HuH-7.5 (cell line): ENCODE data around the gene PDGFD.

Source experiments
- DNase-seq: peaks from one replicate; pipeline ENCODE4 v3.0.0; 2011; ENCODE audit warnings: low spot score

Gene PDGFD

GRCh38 chr11:103887001-103887658, 276.8 kb downstream of the PDGFD start:
- no peak for DNase-seq

GRCh38 chr11:103883856-103884255, 280.1 kb downstream of the PDGFD start:
- no peak for DNase-seq

GRCh38 chr11:103883291-103883690, 280.7 kb downstream of the PDGFD start:
- no peak for DNase-seq

- DNase-seq: no peak
These were observed 282.4 kb downstream of the PDGFD start for GRCh38 chr11:103881584-103881983.

GRCh38 chr11:103880968-103881367, 283.0 kb downstream of the PDGFD start:
- DNase-seq: no peak

- DNase-seq: no peak
These were observed 285.3 kb downstream of the PDGFD start for GRCh38 chr11:103878646-103879045.

GRCh38 chr11:103877221-103877620, 286.7 kb downstream of the PDGFD start:
- DNase-seq: no peak

- DNase-seq: no peak
These were observed 288.0 kb downstream of the PDGFD start for GRCh38 chr11:103875855-103876510.

GRCh38 chr11:103872748-103873147, 291.2 kb downstream of the PDGFD start:
- no peak for DNase-seq

- DNase-seq: no peak
These were observed 291.9 kb downstream of the PDGFD start for GRCh38 chr11:103871923-103872551.

- no peak for DNase-seq
These were observed 293.1 kb downstream of the PDGFD start for GRCh38 chr11:103870821-103871309.

- no peak for DNase-seq
These were observed 296.5 kb downstream of the PDGFD start for GRCh38 chr11:103867481-103867880.

- DNase-seq: no peak
These were observed 300.4 kb downstream of the PDGFD start for GRCh38 chr11:103863497-103863896.

- DNase-seq: no peak
These were observed 301.2 kb downstream of the PDGFD start for GRCh38 chr11:103862802-103863174.

GRCh38 chr11:103862094-103862801, 301.7 kb downstream of the PDGFD start:
- no peak for DNase-seq
